ENCODE results near the gene EPHB2. TPM values are rescaled to one million over a fixed set of nuclear protein-coding genes. Genes with fewer than 3 reads are reported as not detected.

The EPHB2 gene
- total and polyA plus RNA-seq, 2 of the 13 experiments (the other 11 are each of a cell fraction or from before 2014, with no cell fraction given) = 0.03 to 0.11 TPM

DNA sequence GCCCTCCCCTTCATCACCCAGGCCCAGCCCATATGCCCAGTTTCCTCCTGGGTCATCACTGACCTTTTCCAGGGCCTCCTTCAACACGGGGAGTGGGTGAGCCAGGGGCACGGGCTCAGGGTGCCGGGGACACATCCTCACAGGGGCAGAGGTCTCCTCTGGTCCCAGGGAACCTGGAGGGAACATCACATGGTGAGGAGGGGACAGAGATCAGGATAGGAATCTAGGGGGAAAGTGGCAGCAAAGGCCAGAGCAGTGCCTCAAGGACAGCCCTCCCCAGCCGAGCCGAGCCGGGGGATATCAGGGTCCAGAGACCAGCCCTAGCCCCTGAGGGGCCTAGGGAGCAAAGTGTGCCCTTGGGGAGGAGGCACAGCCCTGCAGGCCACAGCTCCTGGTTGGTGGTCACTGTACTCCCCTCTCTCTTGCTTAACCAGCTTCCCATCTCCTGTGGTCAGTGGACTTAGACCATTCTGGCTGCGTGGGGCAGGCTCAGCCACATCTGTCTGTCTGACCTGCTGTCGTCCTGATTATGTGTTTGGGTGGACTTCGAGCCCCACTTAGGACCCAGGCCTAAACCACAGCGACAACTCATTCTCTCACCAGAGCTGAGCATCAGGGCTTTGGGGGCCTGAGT lies 252.5 kb downstream of the EPHB2 start (continued):
- TF ChIP-seq, protein P1, sequence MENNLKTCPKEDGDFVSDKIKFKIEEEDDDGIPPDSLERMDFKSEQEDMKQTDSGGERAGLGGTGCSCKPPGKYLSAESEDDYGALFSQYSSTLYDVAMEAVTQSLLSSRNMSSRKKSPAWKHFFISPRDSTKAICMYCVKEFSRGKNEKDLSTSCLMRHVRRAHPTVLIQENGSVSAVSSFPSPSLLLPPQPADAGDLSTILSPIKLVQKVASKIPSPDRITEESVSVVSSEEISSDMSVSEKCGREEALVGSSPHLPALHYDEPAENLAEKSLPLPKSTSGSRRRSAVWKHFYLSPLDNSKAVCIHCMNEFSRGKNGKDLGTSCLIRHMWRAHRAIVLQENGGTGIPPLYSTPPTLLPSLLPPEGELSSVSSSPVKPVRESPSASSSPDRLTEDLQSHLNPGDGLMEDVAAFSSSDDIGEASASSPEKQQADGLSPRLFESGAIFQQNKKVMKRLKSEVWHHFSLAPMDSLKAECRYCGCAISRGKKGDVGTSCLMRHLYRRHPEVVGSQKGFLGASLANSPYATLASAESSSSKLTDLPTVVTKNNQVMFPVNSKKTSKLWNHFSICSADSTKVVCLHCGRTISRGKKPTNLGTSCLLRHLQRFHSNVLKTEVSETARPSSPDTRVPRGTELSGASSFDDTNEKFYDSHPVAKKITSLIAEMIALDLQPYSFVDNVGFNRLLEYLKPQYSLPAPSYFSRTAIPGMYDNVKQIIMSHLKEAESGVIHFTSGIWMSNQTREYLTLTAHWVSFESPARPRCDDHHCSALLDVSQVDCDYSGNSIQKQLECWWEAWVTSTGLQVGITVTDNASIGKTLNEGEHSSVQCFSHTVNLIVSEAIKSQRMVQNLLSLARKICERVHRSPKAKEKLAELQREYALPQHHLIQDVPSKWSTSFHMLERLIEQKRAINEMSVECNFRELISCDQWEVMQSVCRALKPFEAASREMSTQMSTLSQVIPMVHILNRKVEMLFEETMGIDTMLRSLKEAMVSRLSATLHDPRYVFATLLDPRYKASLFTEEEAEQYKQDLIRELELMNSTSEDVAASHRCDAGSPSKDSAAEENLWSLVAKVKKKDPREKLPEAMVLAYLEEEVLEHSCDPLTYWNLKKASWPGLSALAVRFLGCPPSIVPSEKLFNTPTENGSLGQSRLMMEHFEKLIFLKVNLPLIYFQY (CRISPR knock-in tag; IDR thresholded peaks at IDR 0.05; ENCODE audit: borderline replicate concordance) = no peak
- no peak for TF ChIP-seq RELA (CRISPR knock-in tag; IDR thresholded peaks at IDR 0.05)
- no peak for TF ChIP-seq MZF1 (CRISPR knock-in tag; IDR thresholded peaks at IDR 0.05; ENCODE audit: borderline replicate concordance)
- no peak for TF ChIP-seq CHD4 (IDR thresholded peaks at IDR 0.05; ENCODE audit: borderline replicate concordance, low read length)
- TF ChIP-seq ZNF558 (CRISPR knock-in tag; IDR thresholded peaks at IDR 0.05; ENCODE audit: borderline replicate concordance) = no peak
- no peak for TF ChIP-seq TBP (CRISPR knock-in tag; IDR thresholded peaks at IDR 0.05)
- TF ChIP-seq ZNF879 (CRISPR knock-in tag; IDR thresholded peaks at IDR 0.05) = no peak
- peak; percentile 54 to 60; a peak in 3 of 4 replicates for TF ChIP-seq EP300 (IDR thresholded peaks at IDR 0.05; ENCODE audit: low read depth in 2 of 2, low read length in 2 of 2)
- TF ChIP-seq EP300 (CRISPR knock-in tag; IDR thresholded peaks at IDR 0.05; ENCODE audit: borderline replicate concordance) = 0 out of 2 replicates have a peak, but pooled peaks have one; percentile 34
- peak; percentile 73; the same call in 1 of the 2 replicates for TF ChIP-seq PITX1 (CRISPR knock-in tag; IDR thresholded peaks at IDR 0.05)
- TF ChIP-seq CREB3 (CRISPR knock-in tag; IDR thresholded peaks at IDR 0.05) = no peak
- TF ChIP-seq MIXL1 (CRISPR knock-in tag; IDR thresholded peaks at IDR 0.05) = 0 out of 2 replicates have a peak, but pooled peaks have one; percentile 45
- no peak for TF ChIP-seq TERF1 (CRISPR knock-in tag; IDR thresholded peaks at IDR 0.05)
- TF ChIP-seq GLI4 (CRISPR knock-in tag; IDR thresholded peaks at IDR 0.05; ENCODE audit: borderline replicate concordance) = no peak
- no peak for TF ChIP-seq ZSCAN12 (CRISPR knock-in tag; IDR thresholded peaks at IDR 0.05)
- peak; percentile 63 for TF ChIP-seq TEAD3 (CRISPR knock-in tag; optimal IDR thresholded peaks at IDR 0.05; ENCODE audit: borderline replicate concordance)
- TF ChIP-seq TOE1 (CRISPR knock-in tag; IDR thresholded peaks at IDR 0.05) = no peak
- TF ChIP-seq FOXA1 (IDR thresholded peaks at IDR 0.05) = no peak
- no peak for TF ChIP-seq FOXA1 (CRISPR knock-in tag; IDR thresholded peaks at IDR 0.05)
- TF ChIP-seq ZNF17 (CRISPR knock-in tag; IDR thresholded peaks at IDR 0.05) = no peak
- TF ChIP-seq ZNF256 (CRISPR knock-in tag; conservative IDR thresholded peaks at IDR 0.05) = no peak; the same call in 1 of the 2 replicates
- TF ChIP-seq SYNCRIP (IDR thresholded peaks at IDR 0.05; ENCODE audit: insufficient read depth, low read depth, low read length) = no peak

All from HepG2 (cell line).